Cardiac fibroblast (primary cell): ENCODE measurements around the gene LRRC8A.

Experiments
- DNase-seq, 2 donors: peaks; one replicate each; pipeline versions ENCODE4 v3.0.0 to v3.0.0-alpha.2; 2010; ENCODE audit warnings: low read depth in 2 of 2
- H3K4me3 ChIP-seq, 2 donors: replicated peaks in 1 of 2; 1 replicate in 1 of 2; 2 replicates in 1 of 2; pipeline ENCODE4 v1.5.1; 2011; ENCODE audit warnings: low read depth in 2 of 2, low read length in 2 of 2, mild to moderate bottlenecking in 2 of 2, moderate library complexity in 1 of 2
- TF ChIP-seq, protein P1 (sequence below): IDR thresholded peaks from one replicate; pipeline ENCODE4 v1.5.1; 2011; ENCODE audit warnings: low read depth, mild to moderate bottlenecking, low read length, inconsistent platforms

The LRRC8A gene

DNA sequence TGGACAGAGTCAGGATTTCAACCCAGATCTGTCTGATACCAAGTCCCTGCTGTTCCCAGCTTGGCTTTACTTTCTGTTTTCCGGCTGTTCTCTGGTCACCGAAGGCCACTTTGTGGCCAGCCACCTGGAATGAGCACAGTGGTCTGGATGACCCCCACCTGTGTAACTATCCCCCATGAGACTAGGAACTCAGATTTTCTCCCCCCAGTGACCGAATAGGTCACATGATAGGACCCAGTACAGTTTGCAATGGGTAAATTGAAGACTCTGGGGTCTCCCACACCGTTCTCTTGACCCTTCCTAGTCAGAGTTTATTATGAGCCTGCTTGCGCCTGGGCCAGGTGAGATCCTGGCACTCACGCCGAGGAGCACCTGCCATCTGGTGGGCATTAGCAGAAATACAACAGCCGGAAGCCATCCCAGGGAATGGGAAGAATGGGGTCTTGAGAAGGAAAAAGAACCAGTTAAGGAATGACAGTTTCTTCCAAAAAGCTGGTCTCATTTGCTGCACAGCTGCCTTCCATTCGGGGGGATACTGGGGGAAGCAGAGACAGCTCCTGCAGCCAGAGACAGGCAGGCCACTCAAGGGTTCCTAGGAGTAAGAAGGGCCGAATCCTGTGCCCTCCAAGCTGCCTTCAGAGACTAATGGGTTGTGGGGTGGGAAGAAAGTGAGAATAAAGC, 45.9 kb downstream of the LRRC8A start:
- no peak overlapping the region for H3K4me3 ChIP-seq
- TF ChIP-seq, protein P1, sequence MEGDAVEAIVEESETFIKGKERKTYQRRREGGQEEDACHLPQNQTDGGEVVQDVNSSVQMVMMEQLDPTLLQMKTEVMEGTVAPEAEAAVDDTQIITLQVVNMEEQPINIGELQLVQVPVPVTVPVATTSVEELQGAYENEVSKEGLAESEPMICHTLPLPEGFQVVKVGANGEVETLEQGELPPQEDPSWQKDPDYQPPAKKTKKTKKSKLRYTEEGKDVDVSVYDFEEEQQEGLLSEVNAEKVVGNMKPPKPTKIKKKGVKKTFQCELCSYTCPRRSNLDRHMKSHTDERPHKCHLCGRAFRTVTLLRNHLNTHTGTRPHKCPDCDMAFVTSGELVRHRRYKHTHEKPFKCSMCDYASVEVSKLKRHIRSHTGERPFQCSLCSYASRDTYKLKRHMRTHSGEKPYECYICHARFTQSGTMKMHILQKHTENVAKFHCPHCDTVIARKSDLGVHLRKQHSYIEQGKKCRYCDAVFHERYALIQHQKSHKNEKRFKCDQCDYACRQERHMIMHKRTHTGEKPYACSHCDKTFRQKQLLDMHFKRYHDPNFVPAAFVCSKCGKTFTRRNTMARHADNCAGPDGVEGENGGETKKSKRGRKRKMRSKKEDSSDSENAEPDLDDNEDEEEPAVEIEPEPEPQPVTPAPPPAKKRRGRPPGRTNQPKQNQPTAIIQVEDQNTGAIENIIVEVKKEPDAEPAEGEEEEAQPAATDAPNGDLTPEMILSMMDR = peak; percentile 86
- peak; percentile 56 to 59 for DNase-seq

GRCh38 chr9:128928624-128929023, 46.7 kb downstream of the LRRC8A start:
- TF ChIP-seq, protein P1 = no peak
- no peak for DNase-seq
- no peak overlapping the region for H3K4me3 ChIP-seq

DNA sequence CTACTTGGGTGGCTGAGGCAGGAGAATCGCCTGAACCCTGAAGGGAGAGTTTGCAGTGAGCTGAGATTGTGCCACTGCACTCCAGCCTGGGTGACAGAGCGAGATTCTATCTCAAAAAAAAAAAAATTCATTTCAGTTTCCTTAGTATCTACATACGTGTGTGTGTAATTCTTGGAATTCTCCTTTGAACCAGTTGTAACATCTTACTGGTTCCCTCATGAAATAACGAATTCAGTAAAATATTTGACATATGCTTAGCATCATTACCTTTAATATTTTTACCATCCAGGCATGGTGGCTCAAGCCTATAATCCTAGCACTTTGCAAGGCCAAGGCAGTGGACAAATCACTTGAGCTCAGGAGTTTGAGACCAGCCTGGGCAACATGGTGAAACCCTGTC, 47.6 kb downstream of the LRRC8A start:
- DNase-seq = no peak
- TF ChIP-seq, protein P1 = no peak

GRCh38 chr9:128933731-128934130, 51.8 kb downstream of the LRRC8A start:
- H3K4me3 ChIP-seq = no peak overlapping the region
- TF ChIP-seq, protein P1 = no peak
- DNase-seq = no peak

More for the DNA sequence above, 47.6 kb downstream of the LRRC8A start:
- H3K4me3 ChIP-seq = no peak overlapping the region

DNA sequence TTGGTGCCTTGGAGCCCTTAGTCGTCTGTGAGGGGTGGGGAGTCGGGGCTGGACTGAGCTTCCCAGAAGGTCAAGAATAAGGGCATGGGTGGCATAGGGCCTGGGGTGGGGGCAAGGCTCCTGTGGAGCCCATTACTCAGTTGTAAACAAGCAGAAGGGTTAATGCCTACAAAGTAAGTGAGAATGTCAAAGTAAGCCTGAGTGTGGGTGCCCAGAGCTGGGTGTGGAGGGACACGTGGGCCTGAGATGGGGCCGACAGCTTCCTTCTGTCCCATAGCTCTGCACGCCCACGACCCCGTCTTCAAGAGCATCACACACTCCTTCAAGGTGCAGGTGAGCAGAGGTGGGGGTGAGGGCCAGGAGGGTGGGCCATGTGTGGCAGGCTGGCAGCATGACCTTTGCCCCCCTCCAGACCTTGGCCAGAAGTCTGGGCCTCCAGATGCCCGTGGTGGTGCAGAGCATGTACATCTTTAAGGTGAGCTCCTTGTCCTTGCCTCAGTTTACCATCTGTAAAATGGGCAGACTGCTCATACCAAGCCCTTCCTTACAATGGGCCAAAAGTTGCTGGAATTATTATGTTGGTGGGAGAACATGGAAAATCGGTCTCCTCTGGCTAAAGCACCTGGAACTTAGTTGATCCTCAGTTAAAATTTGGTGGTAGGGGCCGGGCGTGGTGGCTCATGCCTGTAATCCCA, 54.4 kb downstream of the LRRC8A start:
- H3K4me3 ChIP-seq = no peak overlapping the region
- TF ChIP-seq, protein P1 = no peak
- no peak for DNase-seq

- TF ChIP-seq, protein P1 = no peak
- no peak for DNase-seq
These were observed 55.6 kb downstream of the LRRC8A start for GRCh38 chr9:128937310-128938165.

More at GRCh38 chr9:128937310-128938165, 55.6 kb downstream of the LRRC8A start:
- no peak overlapping the region for H3K4me3 ChIP-seq
